Measurements from ENCODE around the gene B4GALT7. TPM values are rescaled to one million over a fixed set of nuclear protein-coding genes. Genes with fewer than 3 reads are reported as not detected.
A peak's percentile ranks its signal among the peaks of the same experiment; 100 is the strongest.
"Not testable (repeated sequence)": the region's sequence is repeated elsewhere in the genome, so short reads cannot be mapped to it uniquely, and the experiment has no call there.

Gene B4GALT7
- polyA plus RNA-seq (ENCODE audit: insufficient read length in 3 of 3), result 10 to 100 TPM; 19.3 to 20.4 (median 20.3) TPM

- DNase-seq (ENCODE audit: low read depth in 3 of 3, low spot score in 2 of 3), result peak in 2 of 3 donors; percentile 48 to 66
Measured at GRCh38 chr5:177599731-177600507, at the start of gene B4GALT7. TSS of gene B4GALT7 (plus strand) at chr5:177600132. CDS start at chr5:177600211, 79 bp downstream.

GRCh38 chr5:177552839-177553455 lies 47.0 kb upstream of the B4GALT7 start:
- no peak for DNase-seq (ENCODE audit: low read depth in 3 of 3, low spot score in 2 of 3)

GRCh38 chr5:177553671-177554429 lies 46.1 kb upstream of the B4GALT7 start:
- peak in 1 of 3 donors; percentile 12 for DNase-seq (ENCODE audit: low read depth in 3 of 3, low spot score in 2 of 3)

- DNase-seq (ENCODE audit: low read depth in 3 of 3, low spot score in 2 of 3), result peak; percentile 75 to 78 (median 77)
Measured at GRCh38 chr5:177554474-177555111, 45.3 kb upstream of the B4GALT7 start, which contains the start of gene FAM193B. TSS of gene FAM193B (minus strand) at chr5:177554563. CDS start at chr5:177554458, 105 bp downstream.

- no peak for DNase-seq (ENCODE audit: low read depth in 3 of 3, low spot score in 2 of 3)
Measured at GRCh38 chr5:177555228-177555627, 44.7 kb upstream of the B4GALT7 start.

GRCh38 chr5:177555665-177556064 lies 44.3 kb upstream of the B4GALT7 start:
- no peak for DNase-seq (ENCODE audit: low read depth in 3 of 3, low spot score in 2 of 3)

GRCh38 chr5:177557041-177557647 lies 42.8 kb upstream of the B4GALT7 start:
- peak in 1 of 3 donors; percentile 26 for DNase-seq (ENCODE audit: low read depth in 3 of 3, low spot score in 2 of 3)

- no peak for DNase-seq (ENCODE audit: low read depth in 3 of 3, low spot score in 2 of 3)
Measured at GRCh38 chr5:177557796-177558195, 42.1 kb upstream of the B4GALT7 start.

GRCh38 chr5:177559446-177559941 lies 40.4 kb upstream of the B4GALT7 start:
- DNase-seq (ENCODE audit: low read depth in 3 of 3, low spot score in 2 of 3), result not testable (repeated sequence)

- no peak for DNase-seq (ENCODE audit: low read depth in 3 of 3, low spot score in 2 of 3)
Measured at GRCh38 chr5:177565046-177565445, 34.9 kb upstream of the B4GALT7 start.

- DNase-seq (ENCODE audit: low read depth in 3 of 3, low spot score in 2 of 3), result no peak
Measured at GRCh38 chr5:177568326-177568725, 31.6 kb upstream of the B4GALT7 start.

GRCh38 chr5:177569894-177570293 lies 30.0 kb upstream of the B4GALT7 start:
- DNase-seq (ENCODE audit: low read depth in 3 of 3, low spot score in 2 of 3), result no peak

- no peak for DNase-seq (ENCODE audit: low read depth in 3 of 3, low spot score in 2 of 3)
Measured at GRCh38 chr5:177575488-177575887, 24.4 kb upstream of the B4GALT7 start.

GRCh38 chr5:177576169-177576568 lies 23.8 kb upstream of the B4GALT7 start:
- no peak for DNase-seq (ENCODE audit: low read depth in 3 of 3, low spot score in 2 of 3)

- no peak for DNase-seq (ENCODE audit: low read depth in 3 of 3, low spot score in 2 of 3)
Measured at GRCh38 chr5:177578316-177578715, 21.6 kb upstream of the B4GALT7 start.

GRCh38 chr5:177588413-177588909 lies 11.5 kb upstream of the B4GALT7 start:
- DNase-seq (ENCODE audit: low read depth in 3 of 3, low spot score in 2 of 3), result no peak

- DNase-seq (ENCODE audit: low read depth in 3 of 3, low spot score in 2 of 3), result no peak
Measured at GRCh38 chr5:177590406-177590805, 9.5 kb upstream of the B4GALT7 start.

GRCh38 chr5:177591690-177592009 lies 8.3 kb upstream of the B4GALT7 start:
- DNase-seq (ENCODE audit: low read depth in 3 of 3, low spot score in 2 of 3), result no peak

- peak in 2 of 3 donors; percentile 65 to 67 for DNase-seq (ENCODE audit: low read depth in 3 of 3, low spot score in 2 of 3)
Measured at GRCh38 chr5:177592010-177592834, 7.7 kb upstream of the B4GALT7 start, which contains the start of gene TMED9. TSS of gene TMED9 (plus strand) at chr5:177592203. CDS start at chr5:177592215, 12 bp downstream.

Measured in right renal cortex interstitium (tissue), 3 donors.